ENCODE data around the gene THRA.

THRA gene

GRCh38 chr17:40026816-40027613, 35.8 kb upstream of the THRA start:
- peak; percentile 44 to 61 for DNase-seq (ENCODE audit: low read depth in 2 of 2)

- DNase-seq (ENCODE audit: low read depth in 2 of 2): no peak
Measured at GRCh38 chr17:40027614-40028012, 35.2 kb upstream of the THRA start.

- DNase-seq (ENCODE audit: low read depth in 2 of 2): no peak
Measured at GRCh38 chr17:40028595-40028994, 34.2 kb upstream of the THRA start.

GRCh38 chr17:40031706-40032105, 31.1 kb upstream of the THRA start:
- no peak for DNase-seq (ENCODE audit: low read depth in 2 of 2)

- DNase-seq (ENCODE audit: low read depth in 2 of 2): no peak
Measured at GRCh38 chr17:40032322-40033320, 30.1 kb upstream of the THRA start.

GRCh38 chr17:40033339-40033738, 29.4 kb upstream of the THRA start:
- no peak for DNase-seq (ENCODE audit: low read depth in 2 of 2)

- DNase-seq (ENCODE audit: low read depth in 2 of 2): no peak
Measured at GRCh38 chr17:40034426-40035161, 28.2 kb upstream of the THRA start.

GRCh38 chr17:40035162-40035559, 27.6 kb upstream of the THRA start:
- DNase-seq (ENCODE audit: low read depth in 2 of 2): no peak

GRCh38 chr17:40038882-40039513, 23.8 kb upstream of the THRA start:
- no peak for DNase-seq (ENCODE audit: low read depth in 2 of 2)

GRCh38 chr17:40041196-40041595, 21.6 kb upstream of the THRA start:
- no peak for DNase-seq (ENCODE audit: low read depth in 2 of 2)

GRCh38 chr17:40056379-40057015, 6.3 kb upstream of the THRA start:
- DNase-seq (ENCODE audit: low read depth in 2 of 2): no peak

GRCh38 chr17:40058186-40058784, 4.5 kb upstream of the THRA start:
- DNase-seq (ENCODE audit: low read depth in 2 of 2): no peak

GRCh38 chr17:40058865-40059264, 3.9 kb upstream of the THRA start:
- no peak for DNase-seq (ENCODE audit: low read depth in 2 of 2)

GRCh38 chr17:40059729-40060475, 2.9 kb upstream of the THRA start:
- no peak for DNase-seq (ENCODE audit: low read depth in 2 of 2)

- no peak for DNase-seq (ENCODE audit: low read depth in 2 of 2)
Measured at GRCh38 chr17:40060887-40061608, 1.7 kb upstream of the THRA start.

GRCh38 chr17:40061609-40062038, 1.1 kb upstream of the THRA start:
- DNase-seq (ENCODE audit: low read depth in 2 of 2): no peak

- no peak for DNase-seq (ENCODE audit: low read depth in 2 of 2)
Measured at GRCh38 chr17:40063187-40063771, 514 bp downstream of the THRA start.

GRCh38 chr17:40063901-40064531, 1.3 kb downstream of the THRA start:
- no peak for DNase-seq (ENCODE audit: low read depth in 2 of 2)
